LNCaP clone FGC (cell line): ENCODE data around the gene XIAP.

Experiments used
- DNase-seq: peaks from one replicate; pipeline ENCODE4 v3.0.0-alpha.2; 2011; ENCODE audit warnings: low read depth
- H3K4me3 ChIP-seq: 2 replicates; pipeline ENCODE4 v1.5.1; 2011; ENCODE audit warnings: mild to moderate bottlenecking, low read depth, low read length, control low read depth
- CTCF ChIP-seq: IDR thresholded peaks from 2 replicates; pipeline ENCODE4 v1.5.1; 2012; ENCODE audit warnings: mild to moderate bottlenecking; ENCODE audit not compliant: control insufficient read depth, insufficient read depth; ENCODE audit errors: extremely low read depth

XIAP gene

GRCh38 chrX:123959281-123960063 lies 99.6 kb downstream of the XIAP start:
- no peak for DNase-seq
- no peak for TF ChIP-seq CTCF
- peak overlapping the region; percentile 62 for H3K4me3 ChIP-seq

GRCh38 chrX:123960956-123961267 lies 101.1 kb downstream of the XIAP start:
- no peak for TF ChIP-seq CTCF
- H3K4me3 ChIP-seq: peak overlapping the region; percentile 88
- no peak for DNase-seq

GRCh38 chrX:123961268-123962005 lies 101.6 kb downstream of the XIAP start, which contains the start of gene STAG2:
TSS of gene STAG2 (plus strand) at chrX:123961706. CDS start at chrX:124022628, 60,922 bp downstream.
- DNase-seq: peak; percentile 55
- no peak for TF ChIP-seq CTCF
- peak within 1 kb of the TSS; percentile 88 for H3K4me3 ChIP-seq

- DNase-seq: no peak
- peak overlapping the region; percentile 88 for H3K4me3 ChIP-seq
- TF ChIP-seq CTCF: no peak
Observed at GRCh38 chrX:123962006-123962467, 102.2 kb downstream of the XIAP start.

- TF ChIP-seq CTCF: no peak
- peak overlapping the region; percentile 88 for H3K4me3 ChIP-seq
- DNase-seq: peak; percentile 87
Observed at GRCh38 chrX:123962794-123963373, 103.0 kb downstream of the XIAP start.
